ENCODE measurements around the gene ARHGAP42.

DNA sequence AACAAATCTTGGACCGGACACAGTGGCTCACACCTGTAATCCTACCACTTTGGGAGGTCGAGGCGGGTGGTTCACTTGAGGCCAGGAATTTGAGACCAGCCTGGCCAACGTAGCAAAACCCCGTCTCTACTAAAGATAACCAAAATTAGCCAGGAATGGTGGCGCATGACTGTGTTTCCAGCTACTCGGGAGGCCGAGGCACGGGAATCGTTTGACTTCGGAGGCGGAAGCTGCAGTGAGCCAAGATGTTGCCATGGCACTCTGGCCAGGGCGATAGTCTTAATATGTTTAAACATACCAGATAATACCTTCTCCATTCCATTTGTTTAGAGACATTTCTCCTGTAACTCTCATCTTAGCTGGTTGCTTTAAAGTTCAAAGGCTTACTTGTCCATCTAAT, 218.6 kb downstream of the ARHGAP42 start:
- TF ChIP-seq, protein P1, sequence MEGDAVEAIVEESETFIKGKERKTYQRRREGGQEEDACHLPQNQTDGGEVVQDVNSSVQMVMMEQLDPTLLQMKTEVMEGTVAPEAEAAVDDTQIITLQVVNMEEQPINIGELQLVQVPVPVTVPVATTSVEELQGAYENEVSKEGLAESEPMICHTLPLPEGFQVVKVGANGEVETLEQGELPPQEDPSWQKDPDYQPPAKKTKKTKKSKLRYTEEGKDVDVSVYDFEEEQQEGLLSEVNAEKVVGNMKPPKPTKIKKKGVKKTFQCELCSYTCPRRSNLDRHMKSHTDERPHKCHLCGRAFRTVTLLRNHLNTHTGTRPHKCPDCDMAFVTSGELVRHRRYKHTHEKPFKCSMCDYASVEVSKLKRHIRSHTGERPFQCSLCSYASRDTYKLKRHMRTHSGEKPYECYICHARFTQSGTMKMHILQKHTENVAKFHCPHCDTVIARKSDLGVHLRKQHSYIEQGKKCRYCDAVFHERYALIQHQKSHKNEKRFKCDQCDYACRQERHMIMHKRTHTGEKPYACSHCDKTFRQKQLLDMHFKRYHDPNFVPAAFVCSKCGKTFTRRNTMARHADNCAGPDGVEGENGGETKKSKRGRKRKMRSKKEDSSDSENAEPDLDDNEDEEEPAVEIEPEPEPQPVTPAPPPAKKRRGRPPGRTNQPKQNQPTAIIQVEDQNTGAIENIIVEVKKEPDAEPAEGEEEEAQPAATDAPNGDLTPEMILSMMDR (IDR thresholded peaks at IDR 0.05) = no peak
- no peak for TF ChIP-seq POLR2A (IDR thresholded peaks at IDR 0.05)
- no peak for TF ChIP-seq EP300 (IDR thresholded peaks at IDR 0.05)
